HL-60 (cell line): ENCODE results near the gene RBM10.
"Not testable (repeated sequence)": the region's sequence is repeated elsewhere in the genome, so short reads cannot be mapped to it uniquely, and the experiment has no call there.

Source experiments
- DNase-seq, 2 experiments: peaks; one replicate each; pipeline ENCODE4 v3.0.0-alpha.2; 2010 to 2020; ENCODE audit warnings: low read depth in 1 of 2, low spot score in 1 of 2
- H3K27ac ChIP-seq: fragments of 250-450 bp; sonication (Bioruptor Pico); replicated peaks from 2 replicates; pipeline ENCODE4 v1.5.1; 2020; ENCODE audit warnings: mild to moderate bottlenecking, moderate library complexity
- H3K27me3 ChIP-seq: fragments of 250-450 bp; sonication (Bioruptor Pico); 2 replicates; pipeline ENCODE4 v1.5.1; 2021; ENCODE audit warnings: mild to moderate bottlenecking, moderate library complexity; ENCODE audit not compliant: insufficient read depth, poor library complexity, severe bottlenecking
- H3K4me3 ChIP-seq: replicated peaks from 2 replicates; pipeline ENCODE4 v1.5.1; 2011; ENCODE audit warnings: mild to moderate bottlenecking, control low read depth, low read length; ENCODE audit not compliant: insufficient read depth
- CTCF ChIP-seq: IDR thresholded peaks from one replicate; pipeline ENCODE4 v1.5.1; 2011; ENCODE audit warnings: low read length, control low read depth, inconsistent platforms; ENCODE audit not compliant: insufficient read depth
- GABPA ChIP-seq: IDR thresholded peaks from 2 replicates; pipeline ENCODE4 v1.6.1; 2012; ENCODE audit warnings: low read depth
- POLR2AphosphoS5 ChIP-seq: IDR thresholded peaks from 2 replicates; pipeline ENCODE4 v1.6.1; 2012; ENCODE audit warnings: low read depth
- REST ChIP-seq: IDR thresholded peaks from 2 replicates; pipeline ENCODE4 v1.6.1; 2012; ENCODE audit warnings: low read depth; ENCODE audit not compliant: insufficient replicate concordance
- SPI1 ChIP-seq: IDR thresholded peaks from 2 replicates; pipeline ENCODE4 v1.6.1; 2012; ENCODE audit warnings: low read depth, mild to moderate bottlenecking, borderline replicate concordance

The RBM10 gene

GRCh38 chrX:47129157-47129898 is 15.7 kb upstream of the RBM10 start:
- Histone ChIP-seq H3K4me3 (peak overlapping the region; percentile 61), H3K27ac (peak overlapping the region; percentile 64), H3K27me3 (no peaks in the 10 kb centered on the region)
- TF ChIP-seq GABPA (no peak), REST (peak; percentile 40), SPI1 (no peak), POLR2AphosphoS5 (peak; percentile 40; the same call in 1 of the 2 replicates), CTCF (no peak)
- peak; percentile 83 to 94 for DNase-seq

- H3K27ac ChIP-seq, result peak overlapping the region; percentile 31
- peak overlapping the region; percentile 61 for H3K4me3 ChIP-seq
- DNase-seq, result no peak
- TF ChIP-seq GABPA, result no peak
- no peak for TF ChIP-seq SPI1
- no peak for TF ChIP-seq REST
- no peak for TF ChIP-seq CTCF
- no peak for TF ChIP-seq POLR2AphosphoS5
- H3K27me3 ChIP-seq, result no peaks in the 10 kb centered on the region
Observed at GRCh38 chrX:47129899-47130358, 15.1 kb upstream of the RBM10 start.

- no peak for DNase-seq
- H3K27me3 ChIP-seq, result no peaks in the 10 kb centered on the region
- H3K4me3 ChIP-seq, result no peak overlapping the region
- no peak overlapping the region for H3K27ac ChIP-seq
- no peak for TF ChIP-seq SPI1
- no peak for TF ChIP-seq POLR2AphosphoS5
- TF ChIP-seq REST, result no peak
- TF ChIP-seq GABPA, result no peak
- no peak for TF ChIP-seq CTCF
Observed at GRCh38 chrX:47133493-47133892, 11.5 kb upstream of the RBM10 start.

- not testable (repeated sequence) for H3K27ac ChIP-seq, H3K4me3 ChIP-seq, H3K27me3 ChIP-seq, DNase-seq
Observed at GRCh38 chrX:47135650-47136049, 9.4 kb upstream of the RBM10 start.
